Keratinocyte (primary cell): ENCODE measurements around the gene LIX1. TPM values are rescaled to one million over a fixed set of nuclear protein-coding genes. Genes with fewer than 3 reads are reported as not detected.

Experiments
- DNase-seq: peaks from one replicate; pipeline ENCODE4 v3.0.0-alpha.2; 2011; ENCODE audit warnings: low read depth, missing footprints, low spot score
- FAIRE-seq: peaks from 2 replicates; lab custom pipeline; 2011; peaks lifted over from hg19 to GRCh38; lab: Jason Lieb, UNC
- H2AFZ ChIP-seq: 2 replicates; pipeline ENCODE4 v1.6.0; 2012; ENCODE audit warnings: low read length, control low read depth, inconsistent platforms; ENCODE audit not compliant: control insufficient read depth
- H3K27ac ChIP-seq: 2 replicates; pipeline ENCODE4 v1.5.1; 2011; ENCODE audit warnings: low read length; ENCODE audit not compliant: control insufficient read depth, insufficient read depth
- H3K27me3 ChIP-seq: 3 replicates; pipeline ENCODE4 v1.6.0; 2011; ENCODE audit warnings: low read length; ENCODE audit not compliant: control insufficient read depth, insufficient read depth; ENCODE audit errors: extremely low read depth
- H3K36me3 ChIP-seq, 2 experiments: 2 replicates in 1 of 2; 3 replicates in 1 of 2; pipeline ENCODE4 v1.5.1; 2011; ENCODE audit warnings: low read length in 2 of 2, mild to moderate bottlenecking in 1 of 2; ENCODE audit not compliant: control insufficient read depth in 2 of 2, insufficient read depth in 2 of 2; ENCODE audit errors: extremely low read depth in 1 of 2
- H3K4me1 ChIP-seq: 3 replicates; pipeline ENCODE4 v1.5.1; 2011; ENCODE audit warnings: low read length; ENCODE audit not compliant: control insufficient read depth, insufficient read depth; ENCODE audit errors: extremely low read depth
- H3K4me2 ChIP-seq: 3 replicates; pipeline ENCODE4 v1.6.0; 2011; ENCODE audit warnings: low read depth, low read length; ENCODE audit not compliant: control insufficient read depth, insufficient read depth; ENCODE audit errors: extremely low read depth
- H3K4me3 ChIP-seq, 3 experiments: fragments of 200-600 bp in 1 of 3; sonication (generic) in 1 of 3; 2 replicates in 2 of 3; 3 replicates in 1 of 3; pipeline ENCODE4 v1.5.1; 2011 to 2016; ENCODE audit warnings: low read length in 3 of 3, mild to moderate bottlenecking in 3 of 3, control low read depth in 2 of 3, inconsistent platforms in 1 of 3, low read depth in 1 of 3, mixed read lengths in 1 of 3, mixed run types in 1 of 3, moderate library complexity in 1 of 3; ENCODE audit not compliant: control insufficient read depth in 2 of 3, insufficient read depth in 2 of 3; ENCODE audit errors: extremely low read depth in 1 of 3
- H3K79me2 ChIP-seq: 2 replicates; pipeline ENCODE4 v1.6.0; 2012; ENCODE audit warnings: low read length; ENCODE audit not compliant: control insufficient read depth, insufficient read depth
- H3K9ac ChIP-seq: 3 replicates; pipeline ENCODE4 v1.6.0; 2011; ENCODE audit warnings: low read length; ENCODE audit not compliant: control insufficient read depth, insufficient read depth; ENCODE audit errors: extremely low read depth
- H3K9me1 ChIP-seq: 3 replicates; pipeline ENCODE4 v1.6.0; 2011; ENCODE audit warnings: low read length; ENCODE audit not compliant: control insufficient read depth, insufficient read depth; ENCODE audit errors: extremely low read depth
- H3K9me3 ChIP-seq: 2 replicates; pipeline ENCODE4 v1.5.1; 2012; ENCODE audit warnings: low read depth, low read length; ENCODE audit not compliant: control insufficient read depth
- H4K20me1 ChIP-seq: 3 replicates; pipeline ENCODE4 v1.6.0; 2011; ENCODE audit warnings: low read length; ENCODE audit not compliant: control insufficient read depth, insufficient read depth; ENCODE audit errors: extremely low read depth
- EZH2 ChIP-seq: IDR thresholded peaks from one replicate; pipeline ENCODE4 v1.6.1; 2012; ENCODE audit warnings: inconsistent platforms, mild to moderate bottlenecking, low read length, moderate library complexity
- dilution Hi-C: fragments of 300-500 bp; cut with MboI; formaldehyde crosslinking; loops from one replicate; pipeline ENCODE4 v1.7.0; 2020; ENCODE audit warnings: low sequenced_read_pairs; ENCODE audit not compliant: extremely low pct_ligation_motif_present
- polyA plus RNA-seq, 5 experiments: library from polyadenylated mRNA; depleted of rRNA in 3 of 5; stranded (reverse) in 3 of 5; stranded (forward) in 1 of 5; unstranded in 1 of 5; fragments of >200 nt; gene quantifications; 1 replicate in 1 of 5; 2 replicates in 3 of 5; 3 replicates in 1 of 5; pipeline versions ENCODE4 v1.2.1 to v1.2.3, GENCODE V29; 2011 to 2012; ENCODE audit warnings: missing spikeins in 2 of 5, low read depth in 1 of 5, low replicate concordance in 1 of 5
- TF ChIP-seq, protein P1 (sequence below), 3 experiments: IDR thresholded peaks in 1 of 3; conservative IDR thresholded peaks in 1 of 3; optimal IDR thresholded peaks in 1 of 3; 2 replicates in 2 of 3; 3 replicates in 1 of 3; pipeline versions ENCODE3 to v1.5.1; 2011; ENCODE audit warnings: low read length in 3 of 3, mild to moderate bottlenecking in 3 of 3, moderate library complexity in 2 of 3, control low read depth in 1 of 3, inconsistent platforms in 1 of 3; ENCODE audit not compliant: insufficient read depth in 2 of 3; ENCODE audit errors: extremely low read depth in 1 of 3

Gene LIX1
- polyA plus RNA-seq, 1 donor (not counting 4 experiments of a cell fraction or from before 2014, with no cell fraction given), result not detected

DNA sequence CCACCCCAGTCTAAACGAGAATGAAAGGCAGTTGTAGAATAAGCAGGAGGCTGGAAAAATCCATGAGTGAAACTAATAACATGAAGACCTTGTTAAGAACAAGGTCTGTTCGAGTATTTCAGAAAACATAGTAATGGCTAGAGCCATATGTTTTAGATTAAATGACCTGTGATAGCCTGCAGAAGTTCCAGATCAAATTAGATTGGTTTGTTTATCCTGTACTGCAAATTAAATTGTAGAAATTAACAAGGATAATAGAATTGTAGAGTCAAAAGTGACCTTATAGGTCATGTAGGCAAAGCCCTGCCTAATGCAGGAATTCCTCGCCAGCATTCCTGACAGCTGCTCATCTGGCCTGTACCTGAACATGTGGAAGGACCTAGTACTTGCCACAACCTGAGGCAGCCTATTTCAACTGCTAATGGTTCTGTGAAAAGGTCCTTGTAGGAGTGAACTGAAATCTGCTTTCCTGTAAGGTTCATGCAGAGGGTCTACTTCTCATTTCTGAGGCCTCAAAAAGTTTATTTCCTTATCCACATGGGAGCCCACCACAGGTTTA, 17.2 kb downstream of the LIX1 start:
- TF ChIP-seq, protein P1, sequence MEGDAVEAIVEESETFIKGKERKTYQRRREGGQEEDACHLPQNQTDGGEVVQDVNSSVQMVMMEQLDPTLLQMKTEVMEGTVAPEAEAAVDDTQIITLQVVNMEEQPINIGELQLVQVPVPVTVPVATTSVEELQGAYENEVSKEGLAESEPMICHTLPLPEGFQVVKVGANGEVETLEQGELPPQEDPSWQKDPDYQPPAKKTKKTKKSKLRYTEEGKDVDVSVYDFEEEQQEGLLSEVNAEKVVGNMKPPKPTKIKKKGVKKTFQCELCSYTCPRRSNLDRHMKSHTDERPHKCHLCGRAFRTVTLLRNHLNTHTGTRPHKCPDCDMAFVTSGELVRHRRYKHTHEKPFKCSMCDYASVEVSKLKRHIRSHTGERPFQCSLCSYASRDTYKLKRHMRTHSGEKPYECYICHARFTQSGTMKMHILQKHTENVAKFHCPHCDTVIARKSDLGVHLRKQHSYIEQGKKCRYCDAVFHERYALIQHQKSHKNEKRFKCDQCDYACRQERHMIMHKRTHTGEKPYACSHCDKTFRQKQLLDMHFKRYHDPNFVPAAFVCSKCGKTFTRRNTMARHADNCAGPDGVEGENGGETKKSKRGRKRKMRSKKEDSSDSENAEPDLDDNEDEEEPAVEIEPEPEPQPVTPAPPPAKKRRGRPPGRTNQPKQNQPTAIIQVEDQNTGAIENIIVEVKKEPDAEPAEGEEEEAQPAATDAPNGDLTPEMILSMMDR (optimal IDR thresholded peaks at IDR 0.05 in 1 of 3, IDR thresholded peaks at IDR 0.05 in 1 of 3, conservative IDR thresholded peaks at IDR 0.05 in 1 of 3; ENCODE audit: extremely low read depth in 1 of 3, insufficient read depth in 2 of 3, low read length in 3 of 3), result no peak
- TF ChIP-seq EZH2, result no peak

DNA sequence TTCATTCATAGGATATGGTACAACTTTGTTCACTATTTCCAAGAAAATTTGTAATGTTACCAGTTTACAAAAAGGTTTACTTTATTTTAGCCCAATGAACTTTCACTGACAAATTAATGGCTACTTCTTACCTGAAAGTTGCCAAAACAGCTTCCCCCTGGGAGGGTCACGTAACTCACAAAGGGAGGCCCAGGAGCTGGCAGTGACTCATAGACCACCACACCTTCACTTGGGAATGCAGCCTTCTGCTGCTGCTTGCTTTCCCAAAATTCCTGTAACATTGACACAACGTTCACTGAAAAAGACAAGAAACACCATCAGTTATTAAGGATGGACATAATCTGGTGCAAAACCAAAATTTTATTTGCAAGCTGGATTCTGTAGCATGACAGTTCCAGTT, 18.1 kb downstream of the LIX1 start:
- Histone ChIP-seq H3K79me2 (no peaks in the 10 kb centered on the region), H3K4me3 (no peak overlapping the region), H4K20me1 (no peaks in the 10 kb centered on the region), H3K9me3 (no peaks in the 10 kb centered on the region), H3K27ac (no peak overlapping the region), H3K4me2 (no peak overlapping the region), H3K9ac (no peak overlapping the region), H3K36me3 (no peaks in the 10 kb centered on the region), H3K9me1 (no peaks in the 10 kb centered on the region), H3K27me3 (peaks cover 5% of the 10 kb centered on the region), H2AFZ (no peak overlapping the region), H3K4me1 (peaks cover 3% of the 10 kb centered on the region)
- FAIRE-seq, result no peak
- peak; percentile 21 for DNase-seq
- TF ChIP-seq EZH2, result no peak
- TF ChIP-seq, protein P1 (optimal IDR thresholded peaks at IDR 0.05 in 1 of 3, IDR thresholded peaks at IDR 0.05 in 1 of 3, conservative IDR thresholded peaks at IDR 0.05 in 1 of 3; ENCODE audit: extremely low read depth in 1 of 3, insufficient read depth in 2 of 3, low read length in 3 of 3), result no peak
- dilution Hi-C loops, result no loop called here

More for the DNA sequence above, 17.2 kb downstream of the LIX1 start:
- Histone ChIP-seq H3K9me3 (no peaks in the 10 kb centered on the region), H2AFZ (no peak overlapping the region), H3K4me2 (no peak overlapping the region), H3K27me3 (peaks cover 5% of the 10 kb centered on the region), H3K36me3 (no peaks in the 10 kb centered on the region), H3K4me3 (no peak overlapping the region), H3K4me1 (peaks cover 3% of the 10 kb centered on the region), H3K27ac (no peak overlapping the region), H3K9me1 (no peaks in the 10 kb centered on the region), H3K79me2 (no peaks in the 10 kb centered on the region), H4K20me1 (no peaks in the 10 kb centered on the region), H3K9ac (no peak overlapping the region)
- no peak for DNase-seq
- no peak for FAIRE-seq
- dilution Hi-C loops, result no loop called here
